ENCODE results near the gene MEX3A. TPM values are rescaled to one million over a fixed set of nuclear protein-coding genes. Genes with fewer than 3 reads are reported as not detected.
"Not testable (repeated sequence)": the region's sequence is repeated elsewhere in the genome, so short reads cannot be mapped to it uniquely, and the experiment has no call there.

The MEX3A gene
- total RNA-seq, 1 donor from 2014 or later = 0.58 TPM

- DNase-seq (ENCODE audit: low spot score) = no peak
Observed at GRCh38 chr1:156119503-156120209, 37.4 kb upstream of the MEX3A start.

- DNase-seq (ENCODE audit: low spot score) = no peak
Observed at GRCh38 chr1:156118177-156118868, 36.1 kb upstream of the MEX3A start.

- DNase-seq (ENCODE audit: low spot score) = no peak
Observed at GRCh38 chr1:156117414-156118176, 35.3 kb upstream of the MEX3A start.

GRCh38 chr1:156116731-156117130, 34.5 kb upstream of the MEX3A start:
- DNase-seq (ENCODE audit: low spot score) = not testable (repeated sequence)

- DNase-seq (ENCODE audit: low spot score) = peak; percentile 90
Observed at GRCh38 chr1:156115514-156116374, 33.5 kb upstream of the MEX3A start.

GRCh38 chr1:156114919-156115513, 32.8 kb upstream of the MEX3A start:
- peak; percentile 90 for DNase-seq (ENCODE audit: low spot score)

GRCh38 chr1:156114101-156114918, 32.0 kb upstream of the MEX3A start, which contains the start of gene LMNA:
Gene LMNA (plus strand): TSS chr1:156114711. CDS start chr1:156114919, 208 bp downstream.
- peak; percentile 98 for DNase-seq (ENCODE audit: low spot score)

- DNase-seq (ENCODE audit: low spot score) = no peak
Observed at GRCh38 chr1:156113282-156113950, 31.2 kb upstream of the MEX3A start.

GRCh38 chr1:156112276-156113137, 30.2 kb upstream of the MEX3A start:
- DNase-seq (ENCODE audit: low spot score) = no peak

GRCh38 chr1:156111355-156111962, 29.2 kb upstream of the MEX3A start:
- no peak for DNase-seq (ENCODE audit: low spot score)

GRCh38 chr1:156110252-156110651, 28.0 kb upstream of the MEX3A start:
- no peak for DNase-seq (ENCODE audit: low spot score)

- no peak for DNase-seq (ENCODE audit: low spot score)
Observed at GRCh38 chr1:156108664-156109241, 26.5 kb upstream of the MEX3A start.

GRCh38 chr1:156108057-156108456, 25.8 kb upstream of the MEX3A start:
- no peak for DNase-seq (ENCODE audit: low spot score)

GRCh38 chr1:156106624-156107488, 24.6 kb upstream of the MEX3A start:
- no peak for DNase-seq (ENCODE audit: low spot score)

- no peak for DNase-seq (ENCODE audit: low spot score)
Observed at GRCh38 chr1:156104861-156105832, 22.9 kb upstream of the MEX3A start.

Measured in mesenteric fat pad (tissue), 1 donor.